HAP-1 (cell line): Measurements from ENCODE around the gene SCD.
"Not testable (repeated sequence)": the region's sequence is repeated elsewhere in the genome, so short reads cannot be mapped to it uniquely, and the experiment has no call there.

Source experiments
- DNase-seq, 2 experiments: peaks; one replicate each; pipeline ENCODE4 v3.0.0-alpha.2; 2016 to 2020; ENCODE audit warnings: low spot score in 2 of 2
- H3K27me3 ChIP-seq: fragments of 250-450 bp; sonication (Bioruptor Pico); 2 replicates; pipeline ENCODE4 v1.5.1; 2020; ENCODE audit warnings: low read depth, mild to moderate bottlenecking, moderate library complexity
- H3K36me3 ChIP-seq: fragments of 250-450 bp; sonication (Bioruptor Pico); replicated peaks from 2 replicates; pipeline ENCODE4 v1.5.1; 2020; ENCODE audit warnings: mild to moderate bottlenecking
- H3K4me1 ChIP-seq: fragments of 250-450 bp; sonication (Bioruptor Pico); 2 replicates; pipeline ENCODE4 v1.5.1; 2020; ENCODE audit warnings: mild to moderate bottlenecking
- H3K4me3 ChIP-seq: fragments of 250-450 bp; sonication (Bioruptor Pico); 2 replicates; pipeline ENCODE4 v1.5.1; 2020; ENCODE audit warnings: mild to moderate bottlenecking, moderate library complexity
- H3K9me3 ChIP-seq: fragments of 250-450 bp; sonication (Bioruptor Pico); 2 replicates; pipeline ENCODE4 v1.5.1; 2020; ENCODE audit warnings: mild to moderate bottlenecking, moderate library complexity
- in situ Hi-C: fragments of 300-500 bp; cut with MboI; formaldehyde crosslinking; loops from 3 replicates; pipeline ENCODE4 v1.14.3; 2020; ENCODE audit warnings: low sequenced_read_pairs, inconsistent platforms, mixed read lengths

Gene SCD

GRCh38 chr10:100374677-100375353, 27.8 kb downstream of the SCD start:
- not testable (repeated sequence) for DNase-seq
- H3K4me3 ChIP-seq: peak overlapping the region; percentile 56

GRCh38 chr10:100376656-100377055, 29.6 kb downstream of the SCD start:
- H3K27me3 ChIP-seq, H3K36me3 ChIP-seq, H3K9me3 ChIP-seq, DNase-seq, H3K4me3 ChIP-seq, in situ Hi-C loops: not testable (repeated sequence)
- peaks cover 21% of the 10 kb centered on the region for H3K4me1 ChIP-seq

More at GRCh38 chr10:100374677-100375353, 27.8 kb downstream of the SCD start:
- H3K4me1 ChIP-seq: peaks cover 31% of the 10 kb centered on the region
- H3K27me3 ChIP-seq, H3K9me3 ChIP-seq, in situ Hi-C loops, H3K36me3 ChIP-seq: not testable (repeated sequence)

GRCh38 chr10:100377830-100378229, 30.8 kb downstream of the SCD start:
- in situ Hi-C loops: no loop called here

GRCh38 chr10:100380400-100380799, 33.4 kb downstream of the SCD start:
- DNase-seq: no peak

More at GRCh38 chr10:100377830-100378229, 30.8 kb downstream of the SCD start:
- no peaks in the 10 kb centered on the region for H3K27me3 ChIP-seq
- no peaks in the 10 kb centered on the region for H3K9me3 ChIP-seq
- H3K4me1 ChIP-seq: peaks cover 15% of the 10 kb centered on the region
- H3K36me3 ChIP-seq: peaks cover 17% of the 10 kb centered on the region
- H3K4me3 ChIP-seq: no peak overlapping the region
- DNase-seq: no peak

GRCh38 chr10:100382553-100382952, 35.5 kb downstream of the SCD start:
- no peak for DNase-seq
- Histone ChIP-seq H3K4me3 (no peak overlapping the region), H3K36me3 (peaks cover 40% of the 10 kb centered on the region), H3K9me3 (no peaks in the 10 kb centered on the region), H3K27me3 (no peaks in the 10 kb centered on the region), H3K4me1 (no peaks in the 10 kb centered on the region)
- in situ Hi-C loops: no loop called here

More at GRCh38 chr10:100380400-100380799, 33.4 kb downstream of the SCD start:
- H3K4me1 ChIP-seq: peaks cover 11% of the 10 kb centered on the region; the same call in 1 of the 2 replicates
- H3K36me3 ChIP-seq: peaks cover 26% of the 10 kb centered on the region
- H3K9me3 ChIP-seq: no peaks in the 10 kb centered on the region
- H3K4me3 ChIP-seq: no peak overlapping the region
- H3K27me3 ChIP-seq: no peaks in the 10 kb centered on the region
- in situ Hi-C loops: no loop called here

- no peak overlapping the region for H3K4me3 ChIP-seq
- peaks cover 42% of the 10 kb centered on the region for H3K36me3 ChIP-seq
- no peak for DNase-seq
- in situ Hi-C loops: no loop called here
- no peaks in the 10 kb centered on the region for H3K9me3 ChIP-seq
- H3K27me3 ChIP-seq: no peaks in the 10 kb centered on the region
- H3K4me1 ChIP-seq: no peaks in the 10 kb centered on the region
Observed at GRCh38 chr10:100383251-100383650, 36.2 kb downstream of the SCD start.

- no peak for DNase-seq
- Histone ChIP-seq H3K4me3 (no peak overlapping the region), H3K36me3 (peaks cover 7% of the 10 kb centered on the region), H3K4me1 (peaks cover 3% of the 10 kb centered on the region; the same call in 1 of the 2 replicates), H3K27me3 (no peaks in the 10 kb centered on the region), H3K9me3 (no peaks in the 10 kb centered on the region)
- in situ Hi-C loops: no loop called here
Observed at GRCh38 chr10:100391163-100392002, 44.4 kb downstream of the SCD start.

- in situ Hi-C loops: no loop called here
- DNase-seq: no peak
Observed at GRCh38 chr10:100392686-100393003, 45.6 kb downstream of the SCD start.

GRCh38 chr10:100395626-100396025, 48.6 kb downstream of the SCD start:
- no peaks in the 10 kb centered on the region for H3K4me1 ChIP-seq
- H3K9me3 ChIP-seq: no peaks in the 10 kb centered on the region
- H3K36me3 ChIP-seq: no peaks in the 10 kb centered on the region; the same call in 1 of the 2 replicates
- no peak for DNase-seq
- in situ Hi-C loops: no loop called here
- no peak overlapping the region for H3K4me3 ChIP-seq
- no peaks in the 10 kb centered on the region for H3K27me3 ChIP-seq

More at GRCh38 chr10:100392686-100393003, 45.6 kb downstream of the SCD start:
- H3K4me3 ChIP-seq: no peak overlapping the region
- H3K27me3 ChIP-seq: no peaks in the 10 kb centered on the region
- peaks cover 3% of the 10 kb centered on the region; the same call in 1 of the 2 replicates for H3K4me1 ChIP-seq
- H3K36me3 ChIP-seq: peaks cover 2% of the 10 kb centered on the region; the same call in 1 of the 2 replicates
- H3K9me3 ChIP-seq: no peaks in the 10 kb centered on the region

- Histone ChIP-seq H3K4me1 (no peaks in the 10 kb centered on the region), H3K9me3 (no peaks in the 10 kb centered on the region), H3K4me3 (no peak overlapping the region), H3K36me3 (no peaks in the 10 kb centered on the region; the same call in 1 of the 2 replicates), H3K27me3 (no peaks in the 10 kb centered on the region)
- in situ Hi-C loops: no loop called here
- DNase-seq: no peak
Observed at GRCh38 chr10:100396605-100397004, 49.6 kb downstream of the SCD start.

- Histone ChIP-seq H3K36me3 (no peaks in the 10 kb centered on the region), H3K4me3 (no peak overlapping the region), H3K27me3 (no peaks in the 10 kb centered on the region), H3K9me3 (no peaks in the 10 kb centered on the region), H3K4me1 (no peaks in the 10 kb centered on the region)
- DNase-seq: no peak
- in situ Hi-C loops: no loop called here
Observed at GRCh38 chr10:100401631-100402328, 54.7 kb downstream of the SCD start.

- in situ Hi-C loops: no loop called here
- no peak for DNase-seq
- no peaks in the 10 kb centered on the region for H3K9me3 ChIP-seq
- H3K4me1 ChIP-seq: no peaks in the 10 kb centered on the region
- no peaks in the 10 kb centered on the region for H3K27me3 ChIP-seq
- no peaks in the 10 kb centered on the region for H3K36me3 ChIP-seq
- H3K4me3 ChIP-seq: no peak overlapping the region
Observed at GRCh38 chr10:100403734-100404133, 56.7 kb downstream of the SCD start.

- in situ Hi-C loops: no loop called here
- no peak overlapping the region for H3K4me3 ChIP-seq
- DNase-seq: no peak
Observed at GRCh38 chr10:100413173-100413572, 66.1 kb downstream of the SCD start.

More at GRCh38 chr10:100413173-100413572, 66.1 kb downstream of the SCD start:
- Histone ChIP-seq H3K9me3 (0 out of 2 replicates have a peak, but pooled peaks cover 2% of the 10 kb centered on the region), H3K4me1 (no peaks in the 10 kb centered on the region), H3K36me3 (no peaks in the 10 kb centered on the region), H3K27me3 (0 out of 2 replicates have a peak, but pooled peaks cover 3% of the 10 kb centered on the region)
